ENCODE measurements around the gene MAP3K8.

MAP3K8 gene

GRCh38 chr10:30404540-30404939 is 29.4 kb upstream of the MAP3K8 start:
- H3K4me3 ChIP-seq (ENCODE audit: low read depth, low read length) = no peak overlapping the region
- no peak for DNase-seq (ENCODE audit: low read depth)
- no peak for TF ChIP-seq CTCF (IDR thresholded peaks at IDR 0.05; ENCODE audit: low read depth, low read length, missing control alignments)

- DNase-seq (ENCODE audit: low read depth) = no peak
- no peak for TF ChIP-seq CTCF (IDR thresholded peaks at IDR 0.05; ENCODE audit: low read depth, low read length, missing control alignments)
These were observed 22.7 kb upstream of the MAP3K8 start for GRCh38 chr10:30411263-30411662.

GRCh38 chr10:30412901-30413300 is 21.1 kb upstream of the MAP3K8 start:
- no peak for DNase-seq (ENCODE audit: low read depth)
- no peak for TF ChIP-seq CTCF (IDR thresholded peaks at IDR 0.05; ENCODE audit: low read depth, low read length, missing control alignments)
- no peak overlapping the region for H3K4me3 ChIP-seq (ENCODE audit: low read depth, low read length)

More at GRCh38 chr10:30411263-30411662, 22.7 kb upstream of the MAP3K8 start:
- no peak overlapping the region for H3K4me3 ChIP-seq (ENCODE audit: low read depth, low read length)

GRCh38 chr10:30413996-30414576 is 19.9 kb upstream of the MAP3K8 start:
- DNase-seq (ENCODE audit: low read depth) = no peak
- no peak overlapping the region for H3K4me3 ChIP-seq (ENCODE audit: low read depth, low read length)
- peak; percentile 74 for TF ChIP-seq CTCF (IDR thresholded peaks at IDR 0.05; ENCODE audit: low read depth, low read length, missing control alignments)

GRCh38 chr10:30415593-30415992 is 18.4 kb upstream of the MAP3K8 start:
- no peak for DNase-seq (ENCODE audit: low read depth)
- no peak for TF ChIP-seq CTCF (IDR thresholded peaks at IDR 0.05; ENCODE audit: low read depth, low read length, missing control alignments)
- H3K4me3 ChIP-seq (ENCODE audit: low read depth, low read length) = no peak overlapping the region

GRCh38 chr10:30417301-30417700 is 16.7 kb upstream of the MAP3K8 start:
- no peak for DNase-seq (ENCODE audit: low read depth)
- TF ChIP-seq CTCF (IDR thresholded peaks at IDR 0.05; ENCODE audit: low read depth, low read length, missing control alignments) = no peak
- H3K4me3 ChIP-seq (ENCODE audit: low read depth, low read length) = no peak overlapping the region

- DNase-seq (ENCODE audit: low read depth) = no peak
- no peak for TF ChIP-seq CTCF (IDR thresholded peaks at IDR 0.05; ENCODE audit: low read depth, low read length, missing control alignments)
- no peak overlapping the region for H3K4me3 ChIP-seq (ENCODE audit: low read depth, low read length)
These were observed 13.7 kb upstream of the MAP3K8 start for GRCh38 chr10:30420266-30420665.
